Inflammatory macrophage treated with lipopolysaccharide for 4 hours (primary cell): ENCODE results near the gene PTK6.
A peak's percentile ranks its signal among the peaks of the same experiment; 100 is the strongest.
"Not testable (repeated sequence)": the region's sequence is repeated elsewhere in the genome, so short reads cannot be mapped to it uniquely, and the experiment has no call there.

Experiments used
- DNase-seq: peaks from one replicate; pipeline ENCODE4 v3.0.0-alpha.2; 2020

PTK6 gene

DNA sequence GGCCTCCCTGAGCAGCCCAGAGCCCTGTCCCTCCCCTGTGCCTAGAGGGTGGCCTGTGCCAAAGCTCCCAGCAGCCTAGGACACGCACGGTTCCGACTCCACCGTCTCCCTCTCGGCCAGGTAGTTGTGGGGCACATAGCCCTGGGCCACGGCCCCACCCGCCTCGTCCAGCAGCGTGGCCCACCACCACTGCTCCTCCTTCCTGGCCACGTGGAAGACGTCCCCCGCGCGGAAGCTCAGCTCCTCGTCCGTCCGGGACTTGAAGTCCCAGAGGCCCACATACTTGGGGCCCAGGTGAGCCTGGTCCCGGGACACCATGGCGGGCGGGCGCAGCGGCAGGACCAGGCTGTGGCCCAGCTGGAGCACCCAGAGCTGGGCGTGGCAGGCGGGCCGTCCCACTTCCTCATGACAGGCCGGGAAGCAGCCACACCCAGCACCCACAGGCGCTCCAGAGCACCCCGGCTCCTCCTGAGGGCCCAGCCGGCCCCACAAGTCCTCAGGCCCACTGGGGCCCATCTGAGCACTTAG lies at the start of gene PTK6:
Gene PTK6 (minus strand): TSS at position 380 of the 528 bp plus-strand sequence. CDS start 62 bp downstream, at position 318.
- DNase-seq, result peak; percentile 86

DNA sequence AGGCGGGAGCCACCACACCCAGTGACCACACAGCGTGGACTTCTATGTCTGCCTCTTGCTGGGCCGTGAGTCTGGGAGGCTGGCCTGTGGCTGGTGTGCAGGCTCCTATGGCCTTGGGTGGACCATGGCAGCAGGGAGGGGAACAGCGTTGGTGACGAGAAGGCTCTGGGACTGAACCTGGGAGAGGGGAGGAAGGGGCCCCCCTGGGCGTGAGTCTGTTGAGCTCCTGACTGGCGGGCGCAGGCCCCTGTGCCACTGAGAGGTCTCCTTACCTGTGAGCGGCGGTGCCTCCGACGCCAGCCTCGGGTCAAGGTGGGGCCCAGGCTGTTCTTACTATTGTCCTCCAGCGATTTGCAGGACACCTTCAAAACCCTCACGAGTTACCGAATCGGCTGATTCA lies 49.6 kb upstream of the PTK6 start:
- DNase-seq, result no peak

DNA sequence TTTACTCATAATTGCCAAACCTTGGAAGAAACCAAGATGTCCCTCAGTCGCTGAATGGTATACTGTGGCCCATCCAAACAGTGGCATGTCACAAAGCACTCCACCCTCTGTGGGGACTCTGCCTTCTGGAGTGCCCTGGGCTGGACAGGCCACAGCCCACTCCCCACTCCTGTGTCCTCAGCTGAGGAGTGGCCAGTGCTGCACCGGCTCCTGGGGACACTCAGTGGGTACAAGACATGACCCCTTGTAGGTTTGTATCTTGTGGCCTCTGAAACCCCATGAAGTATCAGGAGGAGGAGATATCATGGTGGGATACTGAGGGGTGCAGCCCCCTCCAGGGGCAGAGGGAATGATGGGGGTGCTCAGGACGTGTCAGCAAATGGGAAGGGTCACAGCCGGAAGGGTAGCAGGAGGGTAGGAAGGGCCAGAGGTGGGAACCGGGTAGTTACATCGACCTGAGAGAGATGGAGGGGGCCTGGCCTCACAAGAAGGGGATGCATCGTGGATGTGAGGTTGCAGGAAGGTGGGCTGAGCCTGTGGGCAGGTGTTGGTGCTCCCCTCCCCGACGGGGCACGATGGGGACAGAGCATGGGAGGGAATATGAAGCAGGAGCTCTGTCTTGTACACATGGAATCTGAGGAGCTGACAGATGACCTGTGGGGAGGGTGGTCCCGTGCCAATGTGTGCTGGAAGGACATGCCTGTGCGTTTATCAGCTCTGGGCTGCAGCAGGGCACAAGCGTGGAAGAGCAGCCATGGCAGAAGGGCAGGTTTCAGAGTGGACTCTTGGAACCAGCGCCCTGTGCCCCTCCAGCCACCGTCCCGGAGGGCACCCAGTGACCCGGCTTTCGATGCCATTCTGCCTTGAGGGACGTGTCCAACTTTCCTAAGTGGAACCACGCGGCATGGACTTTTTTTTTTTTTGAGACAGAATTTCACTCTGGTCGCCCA lies 48.7 kb upstream of the PTK6 start:
- DNase-seq, result no peak

GRCh38 chr20:63582382-63583063 lies 45.3 kb upstream of the PTK6 start:
- DNase-seq, result no peak

DNA sequence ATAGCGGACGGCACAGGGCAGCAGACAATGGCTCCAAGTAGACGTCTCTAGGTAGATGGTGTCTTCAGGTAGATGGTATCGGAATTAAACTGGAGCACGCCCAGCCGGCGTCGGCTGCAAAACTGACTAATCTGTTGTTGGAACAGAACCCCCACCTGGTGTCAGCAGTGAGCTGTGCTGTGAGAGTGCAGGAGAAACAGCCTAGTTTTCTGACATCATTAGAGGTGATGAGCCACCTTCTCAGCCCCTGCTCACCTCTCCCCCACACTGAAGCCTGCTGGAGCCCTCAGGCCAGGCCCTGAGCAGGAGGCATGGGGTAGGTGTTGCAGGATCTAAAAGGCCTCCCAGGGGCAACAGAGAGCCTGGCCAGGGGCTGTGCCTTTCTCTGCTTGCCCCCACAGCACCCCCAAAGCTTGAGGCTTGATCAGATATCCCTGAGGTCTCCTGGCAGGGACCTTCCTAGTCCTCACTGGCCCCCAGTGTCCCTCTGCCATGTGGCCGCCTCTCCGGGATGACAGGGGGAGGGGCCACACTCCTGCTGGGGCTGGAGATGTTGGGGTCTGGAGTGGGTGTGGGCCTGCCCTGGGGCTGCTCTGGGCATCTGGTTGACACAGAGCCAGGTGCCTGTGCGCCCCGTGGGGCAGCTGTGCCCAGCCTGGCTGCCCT lies 43.8 kb upstream of the PTK6 start:
- peak; percentile 48 for DNase-seq

- peak; percentile 62 for DNase-seq
Measured at GRCh38 chr20:63579017-63579694, 42.0 kb upstream of the PTK6 start.

- DNase-seq, result no peak
Measured at GRCh38 chr20:63578224-63579016, 41.2 kb upstream of the PTK6 start.

DNA sequence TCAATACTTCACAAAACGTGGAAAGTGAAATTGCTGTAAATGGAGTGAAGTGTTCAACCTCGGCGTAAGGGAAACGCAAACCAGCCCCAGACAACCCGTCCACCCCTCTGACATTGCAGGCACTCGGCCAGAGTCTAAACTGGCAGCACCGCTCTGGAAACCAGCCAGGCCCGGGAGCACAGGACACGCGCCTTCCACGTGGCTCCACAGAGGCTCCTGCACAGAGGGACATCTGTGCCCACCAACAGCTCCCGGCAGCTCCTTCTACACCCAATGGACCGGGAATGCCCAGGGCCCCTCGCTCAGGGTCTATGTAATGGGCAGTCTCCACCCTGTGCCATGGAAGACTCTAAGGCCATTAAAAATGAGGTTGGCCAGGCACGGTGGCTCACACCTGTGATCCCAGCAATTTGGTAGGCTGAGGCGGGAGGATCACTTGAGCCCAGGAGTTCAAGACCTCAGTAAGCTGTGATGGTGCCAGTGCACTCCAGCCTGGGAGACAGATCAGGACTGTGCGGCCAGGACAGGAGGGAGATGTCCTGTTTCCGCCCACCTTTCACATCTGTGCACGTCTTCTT lies 40.2 kb upstream of the PTK6 start:
- DNase-seq, result no peak

- DNase-seq, result no peak
Measured at GRCh38 chr20:63576311-63576710, 39.1 kb upstream of the PTK6 start.

DNA sequence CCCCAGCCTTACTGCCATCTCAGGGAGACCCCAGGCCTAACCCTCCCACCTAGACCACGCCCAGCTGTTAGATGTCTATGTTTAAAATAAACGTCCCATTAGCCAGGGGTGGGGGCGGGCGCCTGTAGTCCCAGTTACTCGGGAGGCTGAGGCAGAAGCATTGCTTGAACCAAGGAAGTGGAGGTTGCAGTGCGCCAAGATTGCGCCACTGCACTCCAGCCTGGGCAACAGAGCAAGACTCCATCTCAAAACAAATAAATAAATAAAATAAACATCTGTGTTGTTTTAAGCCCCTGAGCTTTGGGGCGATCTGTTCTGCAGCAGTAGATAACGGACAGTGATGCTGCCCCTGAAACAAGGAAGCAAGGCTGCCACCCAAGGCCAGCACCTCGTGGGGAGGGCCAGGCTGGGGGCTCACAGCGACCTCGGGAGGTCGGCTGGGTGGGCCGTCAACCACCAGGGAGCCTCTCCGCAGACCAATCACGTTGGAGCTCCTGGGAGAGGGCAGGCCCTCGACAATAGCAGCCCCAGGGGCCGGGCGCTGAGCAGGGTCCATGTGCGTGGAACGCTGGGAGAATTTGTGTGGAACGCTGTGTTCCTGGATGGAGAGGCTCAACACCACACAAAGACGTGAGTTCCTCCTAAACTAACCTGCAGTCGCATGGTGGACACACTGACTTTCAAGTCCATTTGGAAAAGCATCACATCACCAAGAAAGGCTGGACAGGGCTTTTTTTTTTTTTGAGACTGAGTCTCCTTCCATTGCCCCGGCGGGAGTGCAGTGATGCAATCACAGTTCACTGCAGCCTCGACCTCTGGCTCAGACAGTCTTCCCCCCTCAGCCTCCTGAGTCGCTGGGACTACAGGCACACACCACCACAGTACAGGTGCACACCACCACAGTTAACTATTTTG lies 37.9 kb upstream of the PTK6 start:
- no peak for DNase-seq

DNA sequence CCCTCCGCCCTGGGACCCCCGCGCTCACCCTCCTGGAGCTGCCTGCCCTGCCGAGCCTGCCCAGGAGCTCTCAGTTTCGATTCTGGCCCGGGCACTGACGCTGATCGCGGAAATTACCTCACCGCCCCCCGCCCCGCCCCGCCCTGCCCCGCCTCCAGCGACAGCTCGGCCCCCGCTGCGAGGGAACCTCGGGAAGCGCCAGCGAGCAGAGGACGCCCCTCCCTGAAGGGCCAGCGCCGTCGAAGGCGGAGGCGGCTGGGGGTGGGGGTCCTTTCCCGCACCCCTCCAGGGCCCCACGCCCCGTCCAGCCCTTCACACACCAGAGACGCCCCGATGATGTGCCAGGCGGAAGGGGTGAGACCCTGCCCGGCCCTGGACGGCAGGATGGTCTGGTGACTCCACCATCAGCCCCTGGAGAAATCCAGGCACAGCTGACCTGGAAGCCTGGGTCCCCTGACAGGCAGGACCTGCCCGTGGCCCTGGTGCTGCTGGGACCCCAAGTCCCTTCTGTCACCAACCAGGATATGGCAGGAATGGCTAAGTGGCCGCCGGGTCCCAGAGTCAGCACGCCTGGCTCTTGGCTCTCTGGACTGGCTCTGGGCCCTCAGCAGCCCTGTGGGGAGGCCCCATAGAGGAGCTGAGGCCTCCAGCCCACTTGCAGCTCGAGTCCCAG lies 37.1 kb upstream of the PTK6 start, which contains the start of gene HELZ2:
Gene HELZ2 (minus strand): TSS at position 84 of the 673 bp plus-strand sequence. CDS start 1,854 bp downstream, outside the sequence.
- DNase-seq, result peak; percentile 84

- DNase-seq, result no peak
Measured at GRCh38 chr20:63573647-63574131, 36.5 kb upstream of the PTK6 start.

- no peak for DNase-seq
Measured at GRCh38 chr20:63572788-63573646, 35.8 kb upstream of the PTK6 start.

GRCh38 chr20:63572071-63572787 lies 35.1 kb upstream of the PTK6 start:
- DNase-seq, result no peak

- not testable (repeated sequence) for DNase-seq
Measured at GRCh38 chr20:63571087-63571478, 33.9 kb upstream of the PTK6 start.

DNA sequence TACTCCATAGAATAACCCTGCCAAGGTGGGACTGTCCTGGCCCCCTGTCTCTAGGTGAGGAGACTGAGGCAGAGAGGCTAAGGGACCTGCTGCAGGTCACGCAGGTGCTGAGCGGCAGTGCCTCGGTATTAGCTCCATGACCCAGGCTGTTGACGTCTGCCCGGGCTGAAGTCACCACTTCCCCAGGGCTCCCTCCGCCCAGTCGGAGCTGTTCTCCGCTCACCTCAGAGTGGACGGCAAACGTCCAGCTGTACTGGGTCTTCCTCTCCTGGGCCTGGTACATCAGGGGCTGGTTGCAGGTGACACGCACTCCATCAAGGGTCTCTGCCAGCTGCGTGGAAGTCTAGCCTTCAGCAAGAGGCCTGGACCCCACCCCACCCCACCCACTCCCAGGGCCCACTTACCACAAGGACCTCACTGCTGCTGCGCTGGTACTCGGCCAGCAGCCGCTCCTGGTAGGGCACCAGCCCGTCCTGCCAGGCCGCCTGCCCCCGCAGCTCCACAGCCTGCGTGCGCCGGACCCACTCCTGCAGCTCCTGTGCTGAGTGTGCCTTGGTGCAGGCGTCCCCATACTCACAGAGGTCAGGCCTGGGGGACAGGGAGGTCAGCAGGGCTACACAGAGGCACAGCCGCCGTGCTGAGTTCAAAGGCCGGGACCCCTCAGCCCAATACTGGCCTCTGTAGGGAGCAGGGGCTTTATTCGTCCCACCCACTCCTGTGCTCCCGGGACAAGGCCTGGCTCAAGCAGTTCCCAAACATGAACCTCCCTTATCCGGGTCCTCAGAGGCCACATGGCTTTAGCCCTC lies 33.3 kb upstream of the PTK6 start:
- no peak for DNase-seq
